GM12878 (cell line): ENCODE results near the gene OPRL1. TPM values are rescaled to one million over a fixed set of nuclear protein-coding genes. Genes with fewer than 3 reads are reported as not detected.

ENCODE experiments used
- BMI1 ChIP-seq: fragments of 450-650 bp; IDR thresholded peaks from 2 replicates; pipeline ENCODE4 v1.6.1; 2016; ENCODE audit warnings: mild to moderate bottlenecking, moderate library complexity, borderline replicate concordance
- CUX1 ChIP-seq: IDR thresholded peaks from 2 replicates; pipeline ENCODE4 v1.6.1; 2012; ENCODE audit warnings: improper control_type of control experiment, low read depth, low read length; ENCODE audit not compliant: insufficient replicate concordance
- E2F4 ChIP-seq: IDR thresholded peaks from 2 replicates; pipeline ENCODE4 v1.6.1; 2012; ENCODE audit warnings: low read depth, low read length, improper control_type of control experiment
- IRF3 ChIP-seq: fragments of 450-650 bp; IDR thresholded peaks from 2 replicates; pipeline ENCODE4 v1.6.1; 2014; ENCODE audit warnings: mild to moderate bottlenecking
- KAT2A ChIP-seq: conservative IDR thresholded peaks from 2 replicates; pipeline ENCODE4 v1.6.1; 2011; ENCODE audit warnings: low read depth, low read length; ENCODE audit not compliant: control insufficient read depth
- NR2C1 ChIP-seq: fragments of 450-650 bp; IDR thresholded peaks from 2 replicates; pipeline ENCODE4 v1.6.1; 2017; ENCODE audit warnings: antibody characterized with exemption, mild to moderate bottlenecking, moderate library complexity
- NRF1 ChIP-seq: conservative IDR thresholded peaks from 2 replicates; pipeline ENCODE4 v1.6.1; 2011; ENCODE audit warnings: mild to moderate bottlenecking, low read depth, low read length, improper control_type of control experiment
- RB1 ChIP-seq: fragments of 450-650 bp; formaldehyde crosslinking; IDR thresholded peaks from 2 replicates; pipeline ENCODE4 v1.6.1; 2017; ENCODE audit warnings: mild to moderate bottlenecking, borderline replicate concordance
- REST ChIP-seq: IDR thresholded peaks from 2 replicates; pipeline ENCODE4 v1.6.1; 2012; ENCODE audit warnings: mild to moderate bottlenecking, low read depth, low read length
- SREBF1 ChIP-seq: IDR thresholded peaks from 2 replicates; pipeline ENCODE4 v1.6.1; 2012; ENCODE audit warnings: mild to moderate bottlenecking, low read length
- TAF1 ChIP-seq: IDR thresholded peaks from 2 replicates; pipeline ENCODE4 v1.6.1; 2011; ENCODE audit warnings: mild to moderate bottlenecking, low read depth, low read length, borderline replicate concordance
- ZBED1 ChIP-seq: IDR thresholded peaks from 2 replicates; pipeline ENCODE4 v1.6.1; 2016; ENCODE audit warnings: borderline replicate concordance
- ZBTB40 ChIP-seq: fragments of 450-650 bp; IDR thresholded peaks from 2 replicates; pipeline ENCODE4 v1.6.1; 2016; ENCODE audit warnings: mild to moderate bottlenecking, moderate library complexity, borderline replicate concordance
- polyA plus RNA-seq, 11 experiments: library from polyadenylated mRNA; depleted of rRNA in 4 of 11; unstranded in 6 of 11; stranded (reverse) in 5 of 11; fragments of >200 nt; fragmentation: Nextera tagmentation in 4 of 11; fragmentation: Illumina TruSeq in 1 of 11; extraction: Ambion mirVana in 4 of 11; extraction: Trizol in 1 of 11; gene quantifications; 1 replicate in 1 of 11; 2 replicates in 10 of 11; pipeline versions ENCODE4 v1.2.1 to v1.2.3, GENCODE V29; 2011 to 2016; ENCODE audit warnings: inconsistent platforms in 2 of 11, missing spikeins in 2 of 11, low read depth in 1 of 11
- total RNA-seq, 4 experiments: library from RNA; depleted of rRNA in 3 of 4; stranded (reverse); fragments of >200 nt in 3 of 4; fragmentation: Illumina TruSeq in 1 of 4; extraction: Trizol in 1 of 4; gene quantifications; 2 replicates each; pipeline versions ENCODE4 v1.2.1 to v1.2.3, GENCODE V29; 2013 to 2021

The OPRL1 gene
- total and polyA plus RNA-seq, 10 of the 15 experiments (the other 5 are each of a cell fraction or from before 2014, with no cell fraction given) = 0.04 to 0.41 (median 0.24) TPM; not detected in 1

- no peak for TF ChIP-seq CUX1
- TF ChIP-seq IRF3 = no peak
- TF ChIP-seq REST = no peak
- no peak for TF ChIP-seq NR2C1
- no peak for TF ChIP-seq E2F4
- TF ChIP-seq ZBTB40 = no peak
- TF ChIP-seq ZBED1 = 0 out of 2 replicates have a peak, but pooled peaks have one; percentile 6
- no peak for TF ChIP-seq BMI1
- no peak for TF ChIP-seq NRF1
- peak; percentile 36; the same call in 1 of the 2 replicates for TF ChIP-seq RB1
- no peak for TF ChIP-seq KAT2A
- no peak for TF ChIP-seq TAF1
- TF ChIP-seq SREBF1 = no peak
Measured at GRCh38 chr20:64037498-64038213, 42.2 kb upstream of the OPRL1 start (continued).
